ENCODE measurements around the gene SLIT3. TPM values are rescaled to one million over a fixed set of nuclear protein-coding genes. Genes with fewer than 3 reads are reported as not detected.

The SLIT3 gene
- total RNA-seq, 6 donors from 2014 or later, result 10.8 to 57.3 (median 32.2) TPM

DNA sequence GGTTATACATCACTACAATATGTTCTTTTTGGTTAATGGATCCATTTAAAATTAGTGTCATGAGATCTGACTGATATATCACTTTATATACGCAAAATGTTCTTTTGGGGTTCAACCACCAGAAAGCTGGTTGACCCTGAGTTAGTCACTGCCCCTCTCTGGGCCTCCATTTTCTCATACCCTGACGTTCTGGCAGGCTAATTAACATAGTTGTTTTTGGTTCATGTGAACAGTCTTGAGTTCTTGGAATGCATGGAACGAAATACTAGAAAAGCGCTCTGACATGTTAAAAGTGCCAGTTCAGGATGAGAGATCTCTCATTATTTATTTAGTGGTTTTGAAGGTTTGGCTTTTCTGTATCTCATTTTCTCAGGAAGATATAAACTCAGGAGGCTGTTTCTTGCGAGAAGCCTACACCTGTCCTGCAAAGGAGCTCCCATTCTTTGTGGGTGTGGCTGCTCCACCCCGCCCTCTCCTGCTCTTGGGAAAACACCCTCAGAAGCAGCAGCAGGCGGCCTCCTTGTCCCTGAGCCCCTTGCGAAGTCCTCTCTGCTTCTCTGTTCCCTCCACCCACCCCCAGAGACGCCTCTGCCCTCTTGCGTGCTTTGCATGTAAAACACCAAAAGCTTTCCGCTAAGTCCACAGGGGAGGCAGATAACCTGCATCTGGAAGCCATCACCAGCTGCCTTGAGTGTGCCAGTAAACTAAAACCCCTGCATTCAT, 419.4 kb downstream of the SLIT3 start:
- H3K27me3 ChIP-seq, result peaks cover 0 to 4% (median 0%) of the 10 kb centered on the region in 4 donors
- ATAC-seq (ENCODE audit: low FRiP score in 2 of 2) (no peak), DNase-seq (no peak)
- peaks cover 0 to 7% (median 0%) of the 10 kb centered on the region in 4 donors for H3K4me1 ChIP-seq
- H3K36me3 ChIP-seq, result no peaks in the 10 kb centered on the region
- no peak overlapping the region for H3K27ac ChIP-seq
- TF ChIP-seq POLR2AphosphoS5 (IDR thresholded peaks at IDR 0.05), result no peak
- TF ChIP-seq CTCF (IDR thresholded peaks at IDR 0.05), result no peak
- no peak for TF ChIP-seq POLR2A (IDR thresholded peaks at IDR 0.05)
- no peak for TF ChIP-seq EP300 (IDR thresholded peaks at IDR 0.05)
- no peaks in the 10 kb centered on the region for H3K9me3 ChIP-seq
- no peak overlapping the region for H3K4me3 ChIP-seq
- 58 to 60% methylated on average over 11 of the region's 11 CpGs for WGBS, 2 donors

DNA sequence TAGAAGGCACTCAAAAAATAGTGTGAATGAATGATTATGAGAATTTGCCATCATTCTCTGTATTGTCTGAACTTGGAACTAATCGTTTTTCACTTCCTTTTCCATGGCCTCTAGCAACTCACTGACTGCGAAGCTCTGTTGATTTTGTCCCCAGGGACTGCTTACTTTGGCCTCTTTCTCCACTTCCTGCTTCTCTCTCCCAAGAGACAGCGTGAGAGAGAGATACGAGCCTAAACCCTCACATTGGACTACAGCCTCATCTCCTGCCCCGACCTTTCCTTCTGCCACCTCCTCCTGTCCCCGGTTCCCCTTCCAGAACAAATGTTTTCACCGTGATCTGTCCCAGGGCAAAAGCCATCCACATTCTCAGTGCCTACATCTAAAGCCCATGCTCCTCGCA, 421.0 kb downstream of the SLIT3 start:
- H3K27ac ChIP-seq, result no peak overlapping the region
- no peak overlapping the region for H3K4me3 ChIP-seq
- H3K36me3 ChIP-seq, result no peaks in the 10 kb centered on the region
- DNase-seq, result no peak
- peak in 1 of 2 donors; percentile 10 for ATAC-seq (ENCODE audit: low FRiP score in 2 of 2)
- H3K4me1 ChIP-seq, result peaks cover 0 to 7% (median 0%) of the 10 kb centered on the region in 4 donors
- H3K27me3 ChIP-seq, result peaks cover 0 to 4% (median 0%) of the 10 kb centered on the region in 4 donors
- 39 to 41% methylated on average over 8 of the region's 8 CpGs for WGBS, 2 donors
- TF ChIP-seq POLR2A (IDR thresholded peaks at IDR 0.05), result no peak
- no peak for TF ChIP-seq CTCF (IDR thresholded peaks at IDR 0.05)
- TF ChIP-seq EP300 (IDR thresholded peaks at IDR 0.05), result no peak
- H3K9me3 ChIP-seq, result no peaks in the 10 kb centered on the region

GRCh38 chr5:168879331-168879730, 421.6 kb downstream of the SLIT3 start:
- DNase-seq (no peak), ATAC-seq (ENCODE audit: low FRiP score in 2 of 2) (no peak)
- no peak overlapping the region for H3K27ac ChIP-seq
- peaks cover 0 to 7% (median 0%) of the 10 kb centered on the region in 4 donors for H3K4me1 ChIP-seq
- no peak overlapping the region for H3K4me3 ChIP-seq
- no peak for TF ChIP-seq POLR2A (IDR thresholded peaks at IDR 0.05)
- no peak for TF ChIP-seq POLR2AphosphoS5 (IDR thresholded peaks at IDR 0.05)
- TF ChIP-seq EP300 (IDR thresholded peaks at IDR 0.05), result no peak
- TF ChIP-seq CTCF (IDR thresholded peaks at IDR 0.05), result no peak
- H3K36me3 ChIP-seq, result no peaks in the 10 kb centered on the region
- H3K27me3 ChIP-seq, result peaks cover 0 to 4% (median 0%) of the 10 kb centered on the region in 4 donors
- 76 to 80% methylated on average over 2 of the region's 2 CpGs for WGBS, 2 donors
- H3K9me3 ChIP-seq, result no peaks in the 10 kb centered on the region

- H3K4me1 ChIP-seq, result peaks cover 0 to 7% (median 0%) of the 10 kb centered on the region in 4 donors
- no peaks in the 10 kb centered on the region for H3K36me3 ChIP-seq
- WGBS, 2 donors, result 54 to 62% methylated on average over 10 of the region's 10 CpGs
- H3K27ac ChIP-seq, result no peak overlapping the region
- H3K27me3 ChIP-seq, result peaks cover 0 to 4% (median 0%) of the 10 kb centered on the region in 4 donors
- DNase-seq (no peak), ATAC-seq (ENCODE audit: low FRiP score in 2 of 2) (no peak)
- H3K9me3 ChIP-seq, result no peaks in the 10 kb centered on the region
- TF ChIP-seq CTCF (IDR thresholded peaks at IDR 0.05) (no peak), POLR2AphosphoS5 (IDR thresholded peaks at IDR 0.05) (no peak), EP300 (IDR thresholded peaks at IDR 0.05) (no peak), POLR2A (IDR thresholded peaks at IDR 0.05) (no peak)
- H3K4me3 ChIP-seq, result no peak overlapping the region
Observed at GRCh38 chr5:168878135-168878745, 422.7 kb downstream of the SLIT3 start.
